ENCODE measurements around the gene ATP5ME. TPM values are rescaled to one million over a fixed set of nuclear protein-coding genes. Genes with fewer than 3 reads are reported as not detected.

Gene ATP5ME
- polyA plus RNA-seq, 3 donors = 163 to 397 (median 367) TPM

DNA sequence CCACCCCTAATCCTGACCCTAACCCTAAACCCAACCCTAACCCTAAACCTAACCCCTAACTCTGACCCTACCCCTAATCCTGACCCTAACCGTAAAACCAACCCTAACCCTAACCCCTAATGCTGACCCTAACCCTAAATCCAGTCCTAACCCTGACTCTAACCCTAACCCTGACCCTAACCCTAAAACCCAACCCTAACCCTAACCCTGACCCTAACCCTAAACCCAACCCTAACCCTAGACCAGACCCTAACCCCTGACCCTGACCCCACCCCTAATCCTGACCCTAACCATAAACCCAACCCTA lies 30.8 kb upstream of the ATP5ME start:
- Mint-ChIP-seq H3K27me3 (ENCODE audit: low read depth in 3 of 3) (peaks cover 0 to 4% (median 3%) of the 10 kb centered on the region in 3 donors), H3K36me3 (peaks cover 0 to 2% of the 10 kb centered on the region in 2 donors), H3K4me1 (peaks cover 34% of the 10 kb centered on the region), H3K9me3 (no peaks in the 10 kb centered on the region), H3K4me3 (no peak overlapping the region), H3K27ac (peak overlapping the region in 4 of 7 donors; percentile 82 to 97 (median 90))
- no peak for TF ChIP-seq CTCF (IDR thresholded peaks at IDR 0.05)
- peaks cover 0 to 3% of the 10 kb centered on the region in 2 donors for H3K36me3 ChIP-seq (replicated peaks in 1 of 2; ENCODE audit: control insufficient read depth in 1 of 2, insufficient read depth in 2 of 2, low read length in 2 of 2)
- H3K9me3 ChIP-seq (replicated peaks in 1 of 2; ENCODE audit: control insufficient read depth in 1 of 2, insufficient read depth in 1 of 2, low read length in 2 of 2) = no peaks in the 10 kb centered on the region
- H3K4me1 ChIP-seq (ENCODE audit: control insufficient read depth in 1 of 2, insufficient read depth in 2 of 2, low read length in 2 of 2) = peaks cover 44 to 60% of the 10 kb centered on the region in 2 donors
- peak overlapping the region; percentile 21 to 86 (median 55) for H3K4me3 ChIP-seq (replicated peaks in 1 of 3; ENCODE audit: low read depth in 2 of 3, low read length in 3 of 3)
- peaks cover 43% of the 10 kb centered on the region for H3K79me2 ChIP-seq (ENCODE audit: insufficient read depth, low read length)
- no peak for DNase-seq
- H4K20me1 ChIP-seq (ENCODE audit: insufficient read depth, low read length) = peaks cover 27% of the 10 kb centered on the region
- whole genome bisulfite sequencing (ENCODE audit: insufficient coverage) = 100% methylated on average over 1 of the region's 1 CpG
- H3K4me2 ChIP-seq (replicated peaks; ENCODE audit: extremely low read depth, low read length, poor library complexity, severe bottlenecking) = peak overlapping the region; percentile 76
- H3K9ac ChIP-seq (ENCODE audit: insufficient read depth, low read length, poor library complexity, severe bottlenecking) = peak overlapping the region; percentile 100
- peak overlapping the region in 1 of 2 donors; percentile 96 for H3K27ac ChIP-seq (ENCODE audit: low read depth in 1 of 2, low read length in 2 of 2)
- intact Hi-C loops (cut with micrococcal nuclease) = loop anchor here (2.0 to 5.0 kb wide), 3 partner anchors 16 to 77 kb away; partner anchors contain the start of genes ATP5ME (in 1 of the 2), MYL5 (in 1 of the 2) and SLC49A3 (in 1 of the 2)
- peak overlapping the region; percentile 80 for H2AFZ ChIP-seq (ENCODE audit: insufficient read depth, low read depth, low read length, poor library complexity, severe bottlenecking)
- H3K27me3 ChIP-seq (ENCODE audit: control insufficient read depth in 2 of 2, insufficient read depth in 2 of 2, low read length in 2 of 2) = no peaks in the 10 kb centered on the region

- Histone ChIP-seq H4K20me1 (ENCODE audit: insufficient read depth, low read length) (peaks cover 22% of the 10 kb centered on the region), H3K9ac (ENCODE audit: insufficient read depth, low read length, poor library complexity, severe bottlenecking) (no peak overlapping the region), H3K79me2 (ENCODE audit: insufficient read depth, low read length) (peaks cover 37% of the 10 kb centered on the region), H3K4me1 (ENCODE audit: control insufficient read depth in 1 of 2, insufficient read depth in 2 of 2, low read length in 2 of 2) (peaks cover 43 to 60% of the 10 kb centered on the region in 2 donors), H3K9me3 (replicated peaks in 1 of 2; ENCODE audit: control insufficient read depth in 1 of 2, insufficient read depth in 1 of 2, low read length in 2 of 2) (no peaks in the 10 kb centered on the region), H3K27ac (ENCODE audit: low read depth in 1 of 2, low read length in 2 of 2) (peak overlapping the region in 1 of 2 donors; percentile 96), H3K4me2 (replicated peaks; ENCODE audit: extremely low read depth, low read length, poor library complexity, severe bottlenecking) (no peak overlapping the region), H3K36me3 (replicated peaks in 1 of 2; ENCODE audit: control insufficient read depth in 1 of 2, insufficient read depth in 2 of 2, low read length in 2 of 2) (no peaks in the 10 kb centered on the region), H3K27me3 (ENCODE audit: control insufficient read depth in 2 of 2, insufficient read depth in 2 of 2, low read length in 2 of 2) (no peaks in the 10 kb centered on the region), H2AFZ (ENCODE audit: insufficient read depth, low read depth, low read length, poor library complexity, severe bottlenecking) (no peak overlapping the region), H3K4me3 (replicated peaks in 1 of 3; ENCODE audit: low read depth in 2 of 3, low read length in 3 of 3) (peak overlapping the region in 1 of 3 experiments; percentile 86)
- H3K9me3 Mint-ChIP-seq = no peaks in the 10 kb centered on the region
- DNase-seq = no peak
- no peak overlapping the region for H3K27ac Mint-ChIP-seq
- WGBS (ENCODE audit: insufficient coverage) = 95% methylated on average over 46 of the region's 46 CpGs
- peak overlapping the region in 1 of 2 donors; percentile 15 for H3K4me3 Mint-ChIP-seq
- H3K27me3 Mint-ChIP-seq (ENCODE audit: low read depth in 3 of 3) = peaks cover 0 to 4% (median 3%) of the 10 kb centered on the region in 3 donors
- TF ChIP-seq CTCF (IDR thresholded peaks at IDR 0.05) = no peak
- intact Hi-C loops (cut with micrococcal nuclease) = loop anchor here in 1 of 2 donors (2.0 kb wide), 1 partner anchor 16 kb away; the partner anchor contains the start of gene SLC49A3
- H3K36me3 Mint-ChIP-seq = peaks cover 0 to 2% of the 10 kb centered on the region in 2 donors
- peaks cover 33% of the 10 kb centered on the region for H3K4me1 Mint-ChIP-seq
Measured at GRCh38 chr4:704198-704891, 30.3 kb upstream of the ATP5ME start.
